CD4-positive, alpha-beta T cell treated with Interleukin-17A for 1 hour (primary cell): Measurements from ENCODE around the gene PGPEP1.
"Not testable (repeated sequence)": the region's sequence is repeated elsewhere in the genome, so short reads cannot be mapped to it uniquely, and the experiment has no call there.

Source experiments
- DNase-seq: peaks from one replicate; pipeline ENCODE4 v3.0.0-alpha.2; 2020

The PGPEP1 gene

DNA sequence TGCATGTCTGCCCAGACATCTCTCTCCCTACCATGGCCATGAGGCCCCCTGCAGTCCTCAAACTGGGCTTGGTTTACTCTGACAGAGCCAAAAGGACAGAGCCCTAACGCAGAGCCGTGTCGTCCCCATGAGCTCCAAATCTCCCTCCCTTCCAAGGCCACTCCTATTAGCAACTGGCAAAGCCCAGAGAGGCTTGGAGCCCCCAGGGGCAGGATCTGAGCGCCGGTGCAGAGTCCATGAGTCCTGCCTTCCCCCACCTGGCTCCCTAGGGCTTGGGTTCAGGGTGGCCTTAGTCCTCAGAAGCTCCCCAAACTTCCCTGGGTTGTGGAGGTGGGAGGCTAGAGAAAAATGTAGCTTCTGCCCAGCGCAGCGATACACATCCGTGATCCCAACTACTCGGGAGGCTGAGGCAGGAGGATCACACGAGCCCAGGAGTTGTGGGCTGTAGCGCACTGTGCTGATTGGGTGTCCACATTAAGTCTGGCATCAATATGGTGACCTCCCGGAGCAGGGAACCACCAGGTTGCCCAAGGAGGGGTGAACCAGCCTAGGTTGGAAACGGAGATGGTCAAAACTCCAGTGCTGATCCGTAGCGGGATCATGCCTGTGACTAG is 7.4 kb upstream of the PGPEP1 start:
- DNase-seq: no peak

DNA sequence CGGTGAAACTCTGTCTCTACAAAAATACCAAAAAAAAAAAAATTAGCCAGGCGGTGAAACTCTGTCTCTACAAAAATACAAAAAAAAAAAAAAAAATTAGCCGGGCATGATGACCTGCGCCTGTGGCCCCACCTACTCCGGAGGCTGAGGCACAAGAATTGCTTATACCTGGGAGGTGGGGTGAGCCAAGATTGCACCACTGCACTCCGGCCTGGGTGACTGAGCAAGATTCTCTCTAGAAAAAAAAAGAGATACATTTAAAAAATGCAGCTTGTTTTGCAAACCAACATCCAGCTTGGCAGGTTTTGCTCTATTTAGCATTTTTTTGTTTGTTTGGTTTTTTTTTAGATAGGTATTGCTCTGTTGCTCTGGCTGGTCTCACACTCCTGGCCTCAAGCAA is 6.7 kb upstream of the PGPEP1 start:
- DNase-seq: no peak

DNA sequence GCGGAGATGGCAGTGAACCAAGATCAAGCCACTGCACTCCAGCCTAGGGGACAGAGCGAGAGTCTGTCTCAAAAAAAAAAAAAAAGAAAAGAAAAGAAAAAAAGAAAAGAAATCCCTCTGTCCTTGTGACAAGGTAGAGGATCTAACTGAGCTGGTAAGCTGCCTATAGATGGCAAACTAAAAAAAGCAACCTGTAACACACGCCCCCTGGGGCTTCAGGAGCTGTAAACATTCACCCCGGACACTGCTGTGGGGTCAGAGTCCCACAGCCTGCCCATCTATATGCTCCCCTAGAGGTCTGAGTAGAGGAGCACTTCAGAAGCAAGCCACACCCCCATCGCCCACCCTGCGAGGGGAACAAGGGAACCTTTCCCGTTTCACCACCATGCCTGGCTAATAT is 4.3 kb upstream of the PGPEP1 start:
- no peak for DNase-seq

DNA sequence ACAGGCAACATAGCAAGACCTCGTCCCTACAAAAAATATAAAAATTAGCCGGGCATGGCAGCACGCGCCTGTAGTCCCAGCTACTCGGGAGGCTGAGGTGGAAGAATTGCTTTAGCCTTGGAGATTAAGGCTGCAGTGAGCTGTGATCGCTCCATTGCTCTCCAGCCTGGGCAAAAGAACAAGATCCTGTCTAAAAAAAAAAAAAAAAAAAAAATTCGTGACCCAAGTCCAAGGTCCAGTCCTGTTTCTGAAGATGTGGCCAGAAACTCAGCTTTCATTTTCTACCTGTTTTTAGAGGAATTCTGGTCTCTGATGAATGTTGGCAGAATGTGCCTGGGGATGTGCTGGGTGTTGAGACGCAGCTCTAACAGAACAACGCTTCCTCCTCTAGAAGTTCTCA is 1.9 kb upstream of the PGPEP1 start:
- DNase-seq: no peak

DNA sequence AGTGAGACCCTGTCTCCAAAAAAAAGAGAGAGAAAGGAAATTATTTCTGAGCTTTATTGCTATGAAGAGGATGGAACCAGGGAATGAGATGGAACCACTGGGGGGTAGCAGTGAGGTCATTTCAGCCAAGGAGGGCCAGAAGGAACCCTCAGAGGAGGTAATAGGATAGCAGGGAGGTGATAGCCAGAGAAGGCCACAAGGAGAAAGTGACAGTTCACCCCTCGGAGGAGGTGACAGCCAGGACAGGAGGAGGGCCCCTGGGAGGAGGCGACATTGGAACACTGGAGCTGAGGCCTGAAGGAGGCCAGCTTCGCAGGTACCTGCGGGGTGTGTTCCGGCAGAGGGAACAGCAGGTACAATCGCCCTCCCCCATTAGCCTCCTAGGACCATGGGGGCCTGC is 675 bp upstream of the PGPEP1 start:
- no peak for DNase-seq

DNA sequence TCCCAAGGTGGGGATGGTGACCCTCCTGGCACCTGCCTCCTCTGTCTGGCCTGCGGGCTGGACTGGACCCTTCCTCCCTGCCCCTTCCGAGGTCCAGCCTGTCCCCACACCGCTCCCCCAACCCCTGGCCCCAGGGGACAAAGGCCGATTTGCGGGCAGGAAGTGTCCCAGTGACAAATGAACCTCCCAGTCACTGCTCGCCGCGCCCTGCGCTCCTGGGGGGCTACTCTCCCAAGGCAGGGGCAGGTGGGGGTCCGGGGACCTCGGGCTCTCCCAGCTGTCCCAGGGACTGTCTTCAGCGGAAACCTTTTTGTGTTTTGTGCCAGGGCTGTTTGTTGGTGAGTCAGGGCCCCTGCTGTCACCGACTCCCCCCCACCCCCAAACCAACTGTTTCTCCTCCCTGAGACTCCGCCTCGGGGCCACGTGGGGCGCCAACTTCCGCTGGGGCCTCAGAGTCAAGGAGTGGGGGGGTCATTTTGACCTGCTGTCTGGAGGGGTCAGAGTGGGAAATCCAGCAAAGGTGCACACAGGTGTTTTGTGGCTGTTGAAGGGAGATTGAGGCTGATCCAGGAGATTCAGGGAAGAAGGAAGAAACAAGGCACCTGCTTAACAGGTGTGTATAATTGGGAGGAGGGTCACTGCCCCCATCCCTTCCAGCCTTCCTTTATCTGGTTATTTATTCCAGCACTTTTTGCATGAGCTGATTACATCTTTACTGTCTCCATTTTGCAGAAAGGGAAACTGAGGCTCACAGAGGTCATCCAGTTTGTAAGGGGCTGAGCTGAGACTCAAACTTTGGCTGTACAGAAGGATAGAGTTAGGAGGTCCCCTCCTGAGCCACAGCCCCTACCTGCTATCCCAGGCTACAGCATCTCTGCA is 831 bp downstream of the PGPEP1 start:
- peak; percentile 68 for DNase-seq

DNA sequence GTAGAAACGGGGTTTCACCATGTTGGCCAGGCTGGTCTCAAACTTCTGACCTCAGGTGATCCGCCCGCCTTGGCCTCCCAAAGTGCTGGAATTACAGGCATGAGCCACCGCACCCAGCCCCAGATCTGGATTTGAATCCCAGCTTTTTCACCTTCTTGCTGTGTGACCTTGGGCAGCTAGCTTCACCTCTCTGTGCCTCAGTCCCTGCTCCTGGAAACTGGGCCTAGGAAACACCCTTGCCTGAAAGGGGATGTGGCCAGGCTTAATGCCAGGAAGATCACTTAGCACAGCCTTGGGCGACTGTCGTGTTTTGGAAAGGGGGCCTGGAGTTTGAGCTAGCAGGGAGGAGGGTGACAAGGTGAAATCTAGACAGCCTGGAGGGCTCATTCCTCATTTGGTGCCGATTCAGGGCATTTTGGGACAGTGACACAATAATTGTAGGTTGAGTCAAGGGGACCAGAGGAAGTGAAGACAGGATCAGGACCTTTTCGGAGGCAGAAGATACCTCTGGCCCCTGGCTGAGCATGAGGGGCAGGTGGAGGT is 1.8 kb downstream of the PGPEP1 start:
- DNase-seq: no peak

DNA sequence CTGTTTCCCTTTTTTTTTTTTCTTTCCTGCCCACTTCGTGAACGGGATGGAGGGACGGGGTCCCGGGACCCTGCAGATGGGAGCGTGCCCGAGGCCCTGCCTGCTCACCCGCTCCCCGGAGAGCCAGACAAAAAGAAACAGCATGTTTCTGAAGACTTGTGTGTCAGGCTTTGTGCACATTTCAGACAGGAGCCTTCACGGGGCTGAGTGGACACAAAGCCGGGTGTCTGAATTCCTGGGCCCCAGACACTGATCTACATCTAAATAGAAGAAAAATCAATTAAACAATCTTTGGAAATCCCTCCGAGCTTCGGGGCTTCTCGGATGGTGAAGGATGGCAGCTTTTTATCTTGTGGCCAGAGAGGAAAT is 4.2 kb downstream of the PGPEP1 start:
- no peak for DNase-seq

DNA sequence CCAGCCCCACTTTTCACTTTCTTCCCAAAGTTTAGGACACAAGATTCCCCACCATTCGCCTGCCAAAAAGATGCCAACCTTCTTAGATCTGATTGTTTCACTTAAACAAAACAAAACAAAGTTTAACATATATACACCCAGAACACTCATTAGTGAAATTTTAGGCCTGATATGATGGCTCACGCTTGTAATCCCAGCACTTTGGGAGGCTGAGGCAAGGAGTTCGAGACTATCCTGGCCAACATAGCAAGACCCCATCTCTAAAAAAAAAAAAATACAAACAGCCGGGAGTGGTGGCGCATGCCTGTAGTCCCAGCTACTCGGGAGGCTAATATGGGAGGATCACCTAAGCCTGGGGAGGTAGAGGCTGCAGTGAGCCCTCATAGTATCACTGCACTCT is 4.9 kb downstream of the PGPEP1 start:
- no peak for DNase-seq

DNA sequence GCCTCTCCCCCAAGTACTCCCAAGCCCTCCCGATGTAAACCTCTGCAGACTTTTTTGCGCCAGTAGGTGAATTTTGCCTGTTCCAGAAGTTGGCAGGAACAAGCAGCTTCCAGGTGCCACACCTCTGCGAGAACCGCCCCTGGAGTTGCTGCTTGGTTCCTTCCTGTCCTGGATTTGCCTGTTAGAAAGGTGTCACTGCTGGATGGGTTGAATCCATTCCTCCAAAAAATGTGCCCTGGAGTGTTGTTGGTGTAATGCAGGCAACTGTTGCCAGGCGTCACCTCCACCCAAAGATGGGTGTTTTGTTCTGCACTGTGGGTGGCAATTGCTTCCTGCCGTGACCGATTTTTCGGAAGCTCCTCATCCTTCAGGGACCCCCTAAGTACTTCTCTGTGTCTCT is 5.7 kb downstream of the PGPEP1 start:
- no peak for DNase-seq

DNA sequence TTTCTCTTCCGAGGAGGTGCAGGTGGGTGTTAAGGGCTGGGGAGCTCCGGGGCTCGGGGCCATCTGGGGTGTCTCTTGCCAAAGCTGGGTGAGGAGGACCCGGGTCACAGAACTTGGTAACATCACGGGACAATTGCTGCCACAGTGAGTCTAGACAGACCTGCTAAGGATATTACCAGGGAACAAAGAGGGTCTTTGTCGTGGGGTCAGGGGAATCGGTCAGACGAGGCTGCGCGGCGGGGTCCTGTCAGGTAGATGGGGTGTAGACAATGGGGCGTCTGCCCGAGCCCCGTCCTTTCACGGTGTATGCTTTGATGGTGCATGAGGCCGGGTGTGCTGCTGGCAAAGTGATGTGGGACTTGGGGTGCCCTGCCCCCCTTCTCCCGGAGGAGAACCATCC is 7.8 kb downstream of the PGPEP1 start:
- no peak for DNase-seq

DNA sequence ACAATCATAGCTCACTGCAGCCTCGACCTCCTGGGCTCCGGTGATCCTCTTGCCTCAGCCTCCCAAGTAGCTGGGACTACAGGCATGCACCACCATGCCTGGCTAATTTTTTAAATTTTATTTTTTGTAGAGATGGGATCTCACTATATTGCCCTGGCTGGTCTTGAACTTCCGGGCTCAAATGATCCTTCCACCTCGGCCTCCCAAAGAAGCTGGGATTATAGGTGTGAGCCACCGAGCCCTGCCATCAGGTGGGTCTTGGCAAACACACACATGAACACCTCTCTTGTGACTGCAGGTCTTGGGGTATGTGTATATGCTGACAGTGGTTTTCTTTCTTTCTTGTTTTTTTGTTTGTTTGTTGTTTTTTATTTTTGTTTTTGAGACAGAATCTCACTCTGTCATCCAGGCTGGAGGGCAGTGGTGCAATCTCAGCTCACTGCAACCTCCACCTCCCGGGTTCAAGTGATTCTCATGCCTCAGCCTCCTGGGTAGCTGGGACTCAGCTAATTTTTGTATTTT is 8.5 kb downstream of the PGPEP1 start:
- DNase-seq: not testable (repeated sequence)

DNA sequence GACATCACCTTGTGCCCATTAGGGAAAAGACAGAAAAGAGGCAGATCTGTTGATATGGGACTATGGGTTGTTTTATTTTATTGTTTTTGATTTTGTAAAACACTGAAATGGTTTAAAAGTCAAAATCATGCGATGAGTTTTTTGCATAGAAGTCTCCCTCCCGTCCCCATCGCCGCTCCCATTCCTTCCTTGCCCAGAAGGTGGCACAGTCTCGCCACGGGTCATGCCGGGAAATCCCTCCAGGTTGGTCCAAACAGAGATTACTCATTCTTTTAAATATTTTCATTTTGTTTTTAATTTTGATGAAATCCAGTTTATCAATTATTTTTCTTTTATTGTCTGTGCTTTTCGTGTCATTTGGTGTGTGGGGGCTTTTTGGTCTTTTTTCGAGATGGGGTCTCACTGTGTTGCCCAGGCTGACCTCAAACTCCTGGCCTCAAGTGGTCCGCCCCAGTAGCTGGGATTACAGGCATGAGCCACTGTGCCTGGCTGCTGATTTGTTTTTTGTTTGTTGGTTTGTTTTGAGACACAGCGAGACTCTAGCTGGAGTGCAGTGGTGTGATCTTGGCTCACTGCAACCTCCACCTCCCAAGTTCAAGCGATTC is 9.2 kb downstream of the PGPEP1 start:
- DNase-seq: peak; percentile 20

DNA sequence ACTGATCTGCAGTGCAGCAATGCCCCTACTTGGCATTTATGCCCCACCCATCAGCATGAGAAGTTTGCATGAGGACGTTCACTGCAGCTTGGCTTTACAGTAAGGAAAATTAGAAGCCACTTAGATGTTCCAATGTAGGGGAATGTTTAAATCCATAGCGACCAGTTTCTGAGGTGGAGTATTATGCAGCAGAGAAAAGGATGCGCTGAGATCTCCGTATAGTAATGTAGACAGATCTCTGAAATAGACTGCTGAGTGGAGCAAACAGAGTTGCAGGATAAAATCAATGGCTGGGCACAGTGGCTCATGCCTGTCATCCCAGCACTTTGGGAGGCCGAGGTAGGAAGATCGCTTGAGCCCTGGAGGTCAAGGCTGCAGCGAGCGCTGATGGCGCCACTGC is 10.1 kb downstream of the PGPEP1 start:
- DNase-seq: no peak

DNA sequence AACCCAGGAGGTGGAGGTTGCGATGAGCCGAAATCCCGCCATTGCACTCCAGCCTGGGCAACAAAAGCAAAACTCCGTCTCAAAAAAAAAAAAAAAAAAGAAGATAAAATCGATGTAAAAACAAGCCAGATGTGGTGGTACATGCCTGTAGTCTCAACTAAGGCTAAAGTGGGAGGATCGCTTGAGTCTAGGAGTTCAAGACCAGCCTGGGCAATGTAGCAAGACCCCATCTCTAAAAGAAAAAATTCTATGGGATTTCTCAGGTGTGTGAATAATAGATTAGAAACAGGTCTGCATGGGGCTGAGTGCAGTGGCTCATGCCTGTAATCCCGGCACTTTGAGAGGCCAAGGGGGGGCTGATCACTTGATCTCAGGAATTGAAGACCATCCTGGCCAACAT is 11.1 kb downstream of the PGPEP1 start:
- no peak for DNase-seq

DNA sequence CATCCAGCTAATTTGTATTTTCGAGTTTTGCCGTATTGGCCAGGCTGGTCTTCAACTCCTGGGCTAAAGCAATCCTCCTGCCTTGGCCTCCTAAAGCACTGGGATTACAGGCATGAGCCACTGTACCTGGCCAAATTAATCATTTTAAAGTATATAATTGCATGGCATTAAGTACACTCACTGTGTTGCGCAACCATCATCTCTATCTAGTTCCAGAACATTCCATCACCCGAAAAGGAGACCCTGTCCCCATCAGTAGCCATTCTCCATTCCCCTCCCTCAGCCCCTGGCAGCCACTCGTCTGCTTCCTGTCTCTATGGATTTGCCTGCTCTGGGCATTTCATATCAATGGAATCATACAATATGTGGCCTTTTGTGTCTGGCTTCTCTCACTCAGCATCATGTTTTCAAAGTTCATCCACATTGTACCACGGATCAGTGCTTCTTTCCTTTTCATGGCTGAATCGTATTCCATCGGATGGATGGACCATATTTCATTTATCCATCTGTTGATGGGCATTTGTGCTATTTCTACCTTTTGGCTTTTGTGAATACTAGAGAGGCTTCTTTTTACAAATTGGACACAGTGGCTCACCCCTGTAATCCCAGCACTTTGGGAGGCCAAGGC is 13.1 kb downstream of the PGPEP1 start:
- DNase-seq: no peak

DNA sequence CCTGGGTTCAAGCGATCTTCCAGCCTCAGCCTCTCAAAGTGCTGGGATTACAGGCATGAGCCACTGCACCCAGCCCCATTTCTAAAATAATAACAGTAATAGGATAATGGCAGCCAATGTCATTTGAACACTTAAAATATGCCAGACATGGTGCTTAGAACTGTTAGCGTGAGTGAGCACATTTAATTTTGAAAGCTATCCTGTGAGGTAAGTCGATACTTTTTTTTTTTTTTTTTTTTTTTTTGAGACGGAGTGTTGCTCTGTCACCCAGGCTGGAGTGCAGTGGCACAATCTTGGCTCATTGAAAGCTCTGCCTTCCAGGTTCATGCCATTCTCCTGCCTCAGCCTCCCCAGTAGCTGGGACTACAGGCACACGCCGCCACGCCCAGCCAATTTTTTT is 14.3 kb downstream of the PGPEP1 start:
- not testable (repeated sequence) for DNase-seq

DNA sequence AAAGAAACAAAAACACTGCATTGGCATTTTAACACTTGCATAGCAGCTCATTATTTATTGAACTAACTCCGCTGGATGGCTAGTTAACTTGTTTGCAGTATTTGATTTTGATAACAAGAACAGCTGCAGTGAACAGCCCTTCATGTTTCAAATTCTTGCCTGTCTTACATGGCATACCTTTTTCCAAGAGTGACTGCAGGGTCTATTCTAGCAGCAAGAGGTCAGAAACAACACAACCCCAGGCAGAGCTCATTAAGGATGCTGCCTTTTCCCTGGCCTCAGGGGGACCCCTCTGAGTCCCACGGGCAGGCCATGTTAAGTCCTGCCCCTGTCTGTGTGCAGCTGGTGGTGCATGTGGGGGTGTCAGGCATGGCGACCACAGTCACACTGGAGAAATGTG is 16.6 kb downstream of the PGPEP1 start:
- no peak for DNase-seq

DNA sequence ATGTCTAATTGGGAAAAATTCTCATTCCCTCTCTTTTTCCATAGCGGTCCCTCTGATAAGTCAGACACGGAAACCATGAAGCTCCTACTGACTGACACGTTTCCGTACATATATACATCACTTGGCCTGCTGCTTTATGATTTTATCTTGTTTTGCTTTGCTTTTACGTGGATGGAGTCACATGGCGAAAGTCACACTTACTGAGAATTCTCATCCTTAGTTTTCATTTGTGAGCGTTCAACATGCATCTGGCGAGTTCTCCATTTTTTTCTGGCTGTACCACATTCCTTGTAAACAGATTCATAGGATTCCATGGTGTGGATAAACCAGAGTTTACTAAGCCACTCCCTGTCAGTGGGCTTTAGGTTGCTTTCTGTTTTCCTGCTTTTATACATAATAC is 21.2 kb downstream of the PGPEP1 start:
- DNase-seq: no peak

DNA sequence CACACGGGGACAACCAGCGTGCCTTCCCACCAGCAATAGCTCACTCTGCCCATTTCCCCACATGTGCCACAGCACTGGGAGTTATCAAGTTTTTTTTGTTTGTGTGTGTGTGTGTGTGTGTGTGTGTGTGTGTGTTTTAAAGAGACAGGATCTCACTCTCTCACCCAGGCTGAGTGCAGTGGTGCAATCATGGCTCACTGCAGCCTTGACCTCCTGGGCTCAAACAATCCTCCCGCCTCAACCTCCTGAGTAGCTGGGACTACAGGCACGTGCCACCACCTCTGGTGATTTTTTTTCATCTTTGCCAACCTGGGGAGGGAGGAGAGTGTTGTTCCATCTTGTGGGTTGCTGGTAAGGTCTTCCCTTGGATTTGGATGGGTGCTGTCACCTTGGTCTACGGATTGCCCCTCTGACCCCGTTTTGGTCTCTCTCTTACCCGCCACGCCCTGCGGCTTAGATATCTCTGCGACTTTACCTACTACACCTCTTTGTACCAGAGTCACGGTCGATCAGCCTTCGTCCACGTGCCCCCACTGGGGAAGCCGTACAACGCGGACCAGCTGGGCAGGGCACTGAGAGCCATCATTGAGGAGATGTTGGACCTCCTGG is 22.6 kb downstream of the PGPEP1 start:
- DNase-seq: no peak

DNA sequence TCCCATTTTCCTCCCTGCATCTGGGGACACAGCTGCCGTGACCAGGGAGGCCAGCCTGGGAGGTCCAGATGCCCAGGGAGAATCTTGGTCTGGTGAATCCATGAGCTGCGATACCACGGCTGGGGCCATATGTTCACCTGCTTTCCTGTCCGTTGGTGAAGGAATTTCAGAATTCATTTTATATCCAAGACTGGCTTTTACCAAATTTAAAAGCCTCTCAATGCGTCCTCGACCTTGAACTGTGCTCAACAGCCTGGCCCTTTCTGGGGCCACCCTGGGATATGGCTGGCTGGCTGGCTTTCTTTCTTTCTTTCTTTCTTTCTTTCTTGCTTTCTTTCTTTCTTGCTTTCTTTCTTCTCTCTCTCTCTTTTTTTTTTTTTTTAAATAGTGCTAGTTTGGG is 23.4 kb downstream of the PGPEP1 start:
- DNase-seq: no peak

DNA sequence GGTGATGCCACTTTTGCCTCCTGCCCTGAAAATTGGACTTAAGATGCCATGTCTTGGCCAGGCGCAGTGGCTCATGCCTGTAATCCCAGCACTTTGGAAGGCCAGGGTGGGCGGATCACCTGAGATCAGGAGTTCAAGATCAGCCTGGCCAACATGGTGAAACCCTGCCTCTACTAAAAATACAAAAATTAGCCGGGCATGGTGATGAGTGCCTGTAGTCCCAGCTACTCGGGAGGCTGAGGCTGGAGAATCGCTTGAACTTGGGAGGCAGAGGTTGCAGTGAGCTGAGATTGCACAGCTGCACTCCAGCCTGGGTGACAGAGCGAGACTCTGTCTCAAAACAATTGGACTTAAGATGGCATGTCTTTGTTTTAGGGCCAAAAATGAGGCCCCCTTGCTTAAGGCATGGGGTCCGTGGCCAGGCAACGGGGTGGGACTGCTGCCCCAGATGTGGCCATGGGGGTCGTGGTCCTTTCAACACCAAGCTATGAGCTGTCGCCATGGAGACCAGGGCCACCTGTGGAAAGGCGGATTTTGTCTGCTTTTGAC is 24.0 kb downstream of the PGPEP1 start:
- not testable (repeated sequence) for DNase-seq
